Fibroblast of pulmonary artery (primary cell): Measurements from ENCODE around the gene SEMA4C.
"Not testable (repeated sequence)": the region's sequence is repeated elsewhere in the genome, so short reads cannot be mapped to it uniquely, and the experiment has no call there.

Experiments used
- DNase-seq: peaks from one replicate; pipeline ENCODE4 v3.0.0-alpha.2; 2010; ENCODE audit warnings: low read depth
- H3K4me3 ChIP-seq: replicated peaks from 2 replicates; pipeline ENCODE4 v1.5.1; 2011; ENCODE audit warnings: low read depth, mild to moderate bottlenecking, control low read depth, low read length, moderate library complexity
- CTCF ChIP-seq: IDR thresholded peaks from 2 replicates; pipeline ENCODE4 v1.5.1; 2011; ENCODE audit warnings: mild to moderate bottlenecking, control low read depth, low read length, inconsistent platforms; ENCODE audit errors: missing control alignments

Gene SEMA4C

GRCh38 chr2:96863575-96864342 lies 6.1 kb downstream of the SEMA4C start:
- TF ChIP-seq CTCF, result no peak
- no peak overlapping the region for H3K4me3 ChIP-seq
- no peak for DNase-seq

GRCh38 chr2:96863056-96863455 lies 6.8 kb downstream of the SEMA4C start:
- H3K4me3 ChIP-seq, DNase-seq: not testable (repeated sequence)

GRCh38 chr2:96861074-96861473 lies 8.8 kb downstream of the SEMA4C start:
- TF ChIP-seq CTCF, result no peak
- DNase-seq, result no peak
- no peak overlapping the region for H3K4me3 ChIP-seq

- TF ChIP-seq CTCF, result no peak
- no peak for DNase-seq
- no peak overlapping the region for H3K4me3 ChIP-seq
Observed at GRCh38 chr2:96860065-96861029, 9.5 kb downstream of the SEMA4C start.

GRCh38 chr2:96859681-96860064 lies 10.2 kb downstream of the SEMA4C start:
- TF ChIP-seq CTCF, result no peak
- no peak overlapping the region for H3K4me3 ChIP-seq

GRCh38 chr2:96859099-96859649 lies 10.7 kb downstream of the SEMA4C start:
- TF ChIP-seq CTCF, result no peak
- no peak for DNase-seq
- no peak overlapping the region for H3K4me3 ChIP-seq

More at GRCh38 chr2:96859681-96860064, 10.2 kb downstream of the SEMA4C start:
- DNase-seq, result no peak
